NCI-H774 (cell line): ENCODE measurements around the gene NRL.
"Not testable (repeated sequence)": the region's sequence is repeated elsewhere in the genome, so short reads cannot be mapped to it uniquely, and the experiment has no call there.

Experiments used
- DNase-seq: peaks from one replicate; lab custom pipeline; 2025; lab: John Stamatoyannopoulos, UW

Gene NRL

GRCh38 chr14:24123424-24124417 lies 9.0 kb upstream of the NRL start:
- no peak for DNase-seq

- DNase-seq, result no peak
Measured at GRCh38 chr14:24122898-24123297, 8.1 kb upstream of the NRL start.

- DNase-seq, result no peak
Measured at GRCh38 chr14:24122416-24122815, 7.7 kb upstream of the NRL start.

GRCh38 chr14:24121210-24121609 lies 6.5 kb upstream of the NRL start:
- no peak for DNase-seq

GRCh38 chr14:24119691-24120090 lies 4.9 kb upstream of the NRL start:
- no peak for DNase-seq

- DNase-seq, result no peak
Measured at GRCh38 chr14:24117179-24117578, 2.4 kb upstream of the NRL start.

GRCh38 chr14:24116128-24116814 lies 1.5 kb upstream of the NRL start:
- DNase-seq, result no peak

GRCh38 chr14:24115422-24116127 lies 826 bp upstream of the NRL start:
- no peak for DNase-seq

GRCh38 chr14:24113801-24114531 lies 783 bp downstream of the NRL start:
- peak; percentile 79 for DNase-seq

- DNase-seq, result no peak
Measured at GRCh38 chr14:24113379-24113800, 1.4 kb downstream of the NRL start.

GRCh38 chr14:24110523-24110922 lies 4.2 kb downstream of the NRL start:
- DNase-seq, result no peak

- DNase-seq, result no peak
Measured at GRCh38 chr14:24110060-24110459, 4.7 kb downstream of the NRL start.

GRCh38 chr14:24108336-24108874 lies 6.3 kb downstream of the NRL start:
- no peak for DNase-seq

- DNase-seq, result no peak
Measured at GRCh38 chr14:24106672-24107271, 8.0 kb downstream of the NRL start.

GRCh38 chr14:24105609-24106239 lies 9.0 kb downstream of the NRL start:
- DNase-seq, result not testable (repeated sequence)

GRCh38 chr14:24103451-24103850 lies 11.3 kb downstream of the NRL start:
- DNase-seq, result no peak

GRCh38 chr14:24102357-24103048 lies 12.2 kb downstream of the NRL start:
- no peak for DNase-seq

- no peak for DNase-seq
Measured at GRCh38 chr14:24100982-24101494, 13.7 kb downstream of the NRL start.

- no peak for DNase-seq
Measured at GRCh38 chr14:24100197-24100981, 14.4 kb downstream of the NRL start.
